Left ventricle myocardium inferior (tissue), 1 donor: ENCODE data around the gene EFCAB11. TPM values are rescaled to one million over a fixed set of nuclear protein-coding genes. Genes with fewer than 3 reads are reported as not detected.
"Not testable (repeated sequence)": the region's sequence is repeated elsewhere in the genome, so short reads cannot be mapped to it uniquely, and the experiment has no call there.

Experiments
- DNase-seq: peaks from one replicate; pipeline ENCODE4 v3.0.0-alpha.2; 2020
- H3K27ac ChIP-seq: fragments of 200-600 bp; replicated peaks from 2 replicates; pipeline ENCODE4 v1.8.0; 2021
- H3K27me3 ChIP-seq: fragments of 200-600 bp; 2 replicates; pipeline ENCODE4 v1.8.0; 2021; ENCODE audit warnings: low read depth
- H3K36me3 ChIP-seq: fragments of 200-600 bp; 2 replicates; pipeline ENCODE4 v1.8.0; 2021
- H3K4me1 ChIP-seq: fragments of 200-600 bp; 2 replicates; pipeline ENCODE4 v1.8.0; 2021
- H3K4me3 ChIP-seq: fragments of 200-600 bp; 2 replicates; pipeline ENCODE4 v1.8.0; 2021; ENCODE audit warnings: mild to moderate bottlenecking, moderate library complexity
- H3K9me3 ChIP-seq: fragments of 200-600 bp; replicated peaks from 2 replicates; pipeline ENCODE4 v1.8.0; 2021
- intact Hi-C: fragments of 100-400 bp; cut with micrococcal nuclease; formaldehyde crosslinking; loops from one replicate; pipeline ENCODE4 v1.11.0; 2022
- total RNA-seq: library from RNA; stranded (reverse); fragmentation: NEBNext Ultra II Directional; extraction: Animal tissue kit (Norgen Biotek cat#: 25700); gene quantifications from one replicate; pipeline ENCODE4 v1.2.1, GENCODE V29; 2021
- TF ChIP-seq, protein P1 (sequence below): fragments of 200-600 bp; IDR thresholded peaks from 2 replicates; pipeline ENCODE4 v1.8.0; 2021; ENCODE audit warnings: antibody characterized with exemption, mild to moderate bottlenecking, borderline replicate concordance
- donor health status: DM: no; HTN: yes; CAD: no; lungs with severe emphysema.

The EFCAB11 gene
- total RNA-seq, 1 donor from 2014 or later, result 2.2 TPM

DNA sequence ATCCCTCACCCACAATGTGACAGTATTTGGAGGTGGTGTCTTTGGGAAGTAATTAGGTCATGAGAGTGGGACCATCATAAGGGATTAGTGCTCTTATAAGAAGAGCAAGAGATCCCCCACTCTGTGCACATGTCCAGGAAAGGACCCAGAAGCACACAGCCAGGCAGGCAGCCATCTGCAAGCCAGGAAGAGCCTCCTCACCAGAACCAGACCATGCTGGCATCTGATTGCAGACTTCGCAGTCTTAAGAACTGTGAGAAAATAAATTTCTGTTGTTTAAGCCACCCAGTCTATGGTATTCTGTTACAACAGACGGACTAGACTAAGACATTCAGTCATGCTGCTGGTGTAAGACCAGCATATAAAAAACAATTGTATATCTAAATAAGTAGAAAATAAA is 69.8 kb downstream of the EFCAB11 start:
- H3K36me3 ChIP-seq, result no peaks in the 10 kb centered on the region
- DNase-seq, result no peak
- TF ChIP-seq, protein P1, sequence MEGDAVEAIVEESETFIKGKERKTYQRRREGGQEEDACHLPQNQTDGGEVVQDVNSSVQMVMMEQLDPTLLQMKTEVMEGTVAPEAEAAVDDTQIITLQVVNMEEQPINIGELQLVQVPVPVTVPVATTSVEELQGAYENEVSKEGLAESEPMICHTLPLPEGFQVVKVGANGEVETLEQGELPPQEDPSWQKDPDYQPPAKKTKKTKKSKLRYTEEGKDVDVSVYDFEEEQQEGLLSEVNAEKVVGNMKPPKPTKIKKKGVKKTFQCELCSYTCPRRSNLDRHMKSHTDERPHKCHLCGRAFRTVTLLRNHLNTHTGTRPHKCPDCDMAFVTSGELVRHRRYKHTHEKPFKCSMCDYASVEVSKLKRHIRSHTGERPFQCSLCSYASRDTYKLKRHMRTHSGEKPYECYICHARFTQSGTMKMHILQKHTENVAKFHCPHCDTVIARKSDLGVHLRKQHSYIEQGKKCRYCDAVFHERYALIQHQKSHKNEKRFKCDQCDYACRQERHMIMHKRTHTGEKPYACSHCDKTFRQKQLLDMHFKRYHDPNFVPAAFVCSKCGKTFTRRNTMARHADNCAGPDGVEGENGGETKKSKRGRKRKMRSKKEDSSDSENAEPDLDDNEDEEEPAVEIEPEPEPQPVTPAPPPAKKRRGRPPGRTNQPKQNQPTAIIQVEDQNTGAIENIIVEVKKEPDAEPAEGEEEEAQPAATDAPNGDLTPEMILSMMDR, result no peak
- no peaks in the 10 kb centered on the region for H3K27me3 ChIP-seq
- no peaks in the 10 kb centered on the region for H3K9me3 ChIP-seq
- H3K4me1 ChIP-seq, result no peaks in the 10 kb centered on the region
- no peak overlapping the region for H3K4me3 ChIP-seq
- no peak overlapping the region for H3K27ac ChIP-seq
- intact Hi-C loops, result no loop called here

DNA sequence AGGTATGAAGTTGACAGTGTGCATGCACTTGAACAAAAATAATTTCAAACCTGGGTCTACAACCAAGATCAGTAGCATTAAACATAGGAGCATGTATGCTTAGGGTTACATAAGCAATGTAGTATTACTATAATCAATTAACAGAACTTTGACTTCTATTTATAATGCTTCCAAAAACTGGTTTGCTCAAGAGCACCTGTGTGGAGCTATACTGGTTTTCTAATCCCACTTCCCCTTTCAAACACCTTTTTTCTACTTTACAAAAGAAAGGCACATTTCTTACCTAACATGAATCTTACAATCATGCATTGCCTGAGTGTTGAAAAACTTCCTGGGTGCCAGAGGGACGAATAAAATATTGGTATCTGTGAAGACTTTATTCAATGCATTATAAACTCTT is 72.7 kb downstream of the EFCAB11 start:
- H3K36me3 ChIP-seq, result no peaks in the 10 kb centered on the region
- TF ChIP-seq, protein P1, result no peak
- no peaks in the 10 kb centered on the region for H3K27me3 ChIP-seq
- intact Hi-C loops, result no loop called here
- H3K4me3 ChIP-seq, result no peak overlapping the region
- H3K4me1 ChIP-seq, result no peaks in the 10 kb centered on the region
- no peaks in the 10 kb centered on the region for H3K9me3 ChIP-seq
- no peak overlapping the region for H3K27ac ChIP-seq
- DNase-seq, result no peak

DNA sequence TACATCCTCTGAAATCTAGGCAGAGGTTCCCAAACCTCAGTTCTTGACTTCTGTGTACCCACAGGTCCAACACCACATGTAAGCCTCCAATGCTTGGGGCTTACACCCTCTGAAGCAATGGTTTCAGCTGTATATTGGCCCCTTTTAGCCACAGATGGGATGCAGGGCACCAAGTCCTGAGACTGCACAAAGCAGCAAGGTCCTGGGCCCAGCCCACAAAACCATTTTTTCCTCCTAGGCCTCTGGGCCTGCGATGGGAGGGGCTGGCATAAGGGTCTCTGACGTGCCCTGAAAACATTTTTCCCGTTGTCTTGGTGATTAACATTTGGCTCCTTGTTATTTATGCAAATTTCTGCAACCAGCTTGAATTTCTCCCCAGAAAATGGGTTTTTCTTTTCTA is 80.4 kb downstream of the EFCAB11 start:
- H3K27ac ChIP-seq, H3K4me3 ChIP-seq, H3K27me3 ChIP-seq, H3K4me1 ChIP-seq, DNase-seq, intact Hi-C loops, H3K36me3 ChIP-seq: not testable (repeated sequence)
- H3K9me3 ChIP-seq, result peaks cover 12% of the 10 kb centered on the region

DNA sequence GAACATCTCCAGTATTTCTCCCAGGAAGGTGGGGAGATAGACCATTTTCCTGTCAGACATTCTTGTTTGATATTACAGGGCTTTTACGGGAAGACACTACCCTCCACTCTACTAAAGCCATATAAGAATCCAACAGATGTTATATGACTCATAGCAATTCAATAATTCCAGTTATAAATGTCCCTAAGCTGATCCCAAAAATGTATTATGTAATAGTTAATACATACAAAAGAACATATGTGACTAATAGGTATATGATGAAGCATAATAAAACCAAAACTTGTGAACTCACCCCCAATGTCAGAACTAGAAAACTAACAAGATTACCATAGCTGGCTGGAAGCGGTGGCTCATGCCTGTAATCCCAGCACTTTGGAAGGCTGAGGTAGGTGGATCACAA is 84.2 kb downstream of the EFCAB11 start:
- H3K9me3 ChIP-seq, result peaks cover 17% of the 10 kb centered on the region
- H3K27ac ChIP-seq, result no peak overlapping the region
- H3K27me3 ChIP-seq, result no peaks in the 10 kb centered on the region
- intact Hi-C loops, result no loop called here
- DNase-seq, result no peak
- H3K36me3 ChIP-seq, result peaks cover 2% of the 10 kb centered on the region
- H3K4me3 ChIP-seq, result no peak overlapping the region
- TF ChIP-seq, protein P1, result no peak
- H3K4me1 ChIP-seq, result no peaks in the 10 kb centered on the region

DNA sequence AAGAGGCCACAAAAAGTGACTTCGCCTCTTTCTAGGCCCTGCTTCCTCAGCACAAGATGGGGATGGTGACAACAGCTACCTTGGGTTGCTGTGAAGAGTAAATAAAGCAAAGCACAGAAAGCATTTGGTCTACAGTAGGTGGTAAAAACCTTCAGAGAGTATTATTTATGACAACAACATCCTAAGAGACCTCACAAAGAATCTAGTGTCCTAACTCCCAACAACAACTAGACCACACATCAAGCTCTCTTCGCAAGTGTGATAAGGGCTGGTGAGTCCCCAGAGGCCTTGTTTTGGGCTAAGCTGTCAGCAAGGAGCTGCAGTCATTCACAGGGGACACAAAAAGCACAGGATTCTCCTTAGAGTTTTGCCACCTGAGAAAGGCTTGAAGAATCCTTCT is 84.9 kb downstream of the EFCAB11 start:
- intact Hi-C loops, result no loop called here
- H3K27ac ChIP-seq, result no peak overlapping the region
- peaks cover 2% of the 10 kb centered on the region for H3K36me3 ChIP-seq
- no peak for DNase-seq
- H3K9me3 ChIP-seq, result peaks cover 17% of the 10 kb centered on the region
- H3K4me1 ChIP-seq, result no peaks in the 10 kb centered on the region
- TF ChIP-seq, protein P1, result no peak
- H3K4me3 ChIP-seq, result no peak overlapping the region
- H3K27me3 ChIP-seq, result no peaks in the 10 kb centered on the region

DNA sequence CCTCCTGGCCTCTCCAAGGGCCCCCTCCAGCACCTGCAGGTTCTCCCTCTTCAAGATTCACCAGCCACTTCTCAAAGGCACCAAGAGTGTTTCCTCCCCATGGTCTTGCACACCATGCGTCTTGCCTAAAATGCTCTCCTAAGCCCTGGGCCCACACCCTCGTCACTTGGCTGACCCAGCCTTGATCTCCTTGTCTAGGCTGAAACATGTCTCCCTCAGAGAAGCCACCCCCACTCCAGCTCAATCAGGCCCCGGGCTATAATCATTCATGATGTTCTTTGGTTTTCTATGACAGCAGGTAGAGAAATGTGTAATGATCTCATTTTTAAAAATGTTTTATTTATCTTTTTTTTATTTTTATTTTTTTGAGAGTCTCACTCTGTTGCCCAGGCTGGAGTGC is 88.1 kb downstream of the EFCAB11 start:
- no peaks in the 10 kb centered on the region for H3K4me1 ChIP-seq
- peaks cover 8% of the 10 kb centered on the region for H3K36me3 ChIP-seq
- no peak overlapping the region for H3K27ac ChIP-seq
- peaks cover 12% of the 10 kb centered on the region for H3K9me3 ChIP-seq
- intact Hi-C loops, result no loop called here
- TF ChIP-seq, protein P1, result no peak
- no peaks in the 10 kb centered on the region for H3K27me3 ChIP-seq
- H3K4me3 ChIP-seq, result no peak overlapping the region
- DNase-seq, result no peak
